Measurements from ENCODE around the gene ZNF654.

The ZNF654 gene

DNA sequence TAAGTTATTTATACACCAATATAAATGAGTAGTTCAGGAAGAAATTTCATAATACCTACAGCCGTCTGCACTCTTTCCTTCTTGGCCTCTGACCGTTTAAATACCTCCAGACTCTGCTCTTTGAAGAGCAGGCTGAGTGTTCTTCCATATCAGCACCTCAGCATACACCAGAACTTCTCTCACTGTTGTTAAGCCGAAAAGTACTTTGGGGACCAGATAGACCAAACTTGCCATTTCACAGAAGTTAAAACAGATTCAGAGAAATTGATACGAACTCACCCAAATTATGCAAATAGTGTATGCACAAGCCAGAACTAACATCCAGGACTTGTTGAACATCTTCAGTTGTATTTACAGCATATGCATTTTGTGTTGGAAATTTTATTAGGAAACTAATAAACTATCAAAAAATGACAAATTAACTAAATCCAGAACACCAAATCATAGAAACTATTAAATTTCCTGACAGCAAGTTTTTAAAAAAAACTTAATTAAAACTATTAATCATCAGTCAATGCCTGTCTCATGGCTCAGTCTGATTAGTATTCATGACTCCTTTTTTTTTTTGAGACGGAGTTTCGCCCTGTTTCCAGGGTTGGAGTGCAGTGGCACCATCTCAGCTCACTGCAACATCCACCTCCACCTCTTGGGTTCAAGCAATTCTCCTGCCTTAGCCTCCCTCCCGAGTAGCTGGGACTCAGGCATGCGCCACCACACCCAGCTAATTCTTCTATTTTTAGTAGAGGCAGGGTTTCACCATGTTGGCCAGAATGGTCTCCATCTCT lies 24.4 kb upstream of the ZNF654 start:
- no peak overlapping the region for H2AK5ac ChIP-seq (ENCODE audit: low read length)
- no peak overlapping the region for H3K4me3 ChIP-seq (ENCODE audit: low read depth, low read length)
- no peak overlapping the region for H2BK12ac ChIP-seq (ENCODE audit: low read length)
- H2AFZ ChIP-seq (ENCODE audit: insufficient read depth, low read length, poor library complexity): no peak overlapping the region
- no peak overlapping the region for H3K27ac ChIP-seq (ENCODE audit: low read depth, low read length)
- H3K4me1 ChIP-seq (ENCODE audit: control insufficient read depth in 1 of 2, insufficient read depth in 2 of 2, low read length in 2 of 2): no peaks in the 10 kb centered on the region
- no peak overlapping the region for H3K4ac ChIP-seq (ENCODE audit: low read depth, low read length)
- WGBS (ENCODE audit: extremely low coverage, insufficient coverage, insufficient read length): no CpG with 5 or more reads among the region's 8 CpGs
- no peak overlapping the region for H3K4me2 ChIP-seq (ENCODE audit: low read length)
- H3K18ac ChIP-seq (ENCODE audit: low read length): no peak overlapping the region
- no peak overlapping the region for H3K23ac ChIP-seq (ENCODE audit: low read length)
- peaks cover 3% of the 10 kb centered on the region for H3K9me3 ChIP-seq (ENCODE audit: insufficient read depth, low read depth, low read length)
- H2BK120ac ChIP-seq (ENCODE audit: insufficient read depth, low read length, poor library complexity): no peak overlapping the region
- H4K91ac ChIP-seq (ENCODE audit: low read depth, low read length): no peak overlapping the region
- H3K36me3 ChIP-seq (ENCODE audit: control insufficient read depth in 1 of 2, insufficient read depth in 2 of 2, low read length in 2 of 2): no peaks in the 10 kb centered on the region
- H3K79me2 ChIP-seq (ENCODE audit: control insufficient read depth, insufficient read depth, low read length, poor library complexity): no peaks in the 10 kb centered on the region
- H4K12ac ChIP-seq (ENCODE audit: low read depth, low read length): no peak overlapping the region
- H3K9ac ChIP-seq (ENCODE audit: low read length): no peak overlapping the region
- no peak overlapping the region for H3K14ac ChIP-seq (ENCODE audit: low read length)
- H3K79me1 ChIP-seq (ENCODE audit: low read length): no peaks in the 10 kb centered on the region
- no peak for DNase-seq
- no peak overlapping the region for H4K8ac ChIP-seq (ENCODE audit: low read depth, low read length)
- no peak overlapping the region for H2BK5ac ChIP-seq (ENCODE audit: low read depth, low read length, poor library complexity)
- no peaks in the 10 kb centered on the region for H3K27me3 ChIP-seq (ENCODE audit: insufficient read depth, low read length)

DNA sequence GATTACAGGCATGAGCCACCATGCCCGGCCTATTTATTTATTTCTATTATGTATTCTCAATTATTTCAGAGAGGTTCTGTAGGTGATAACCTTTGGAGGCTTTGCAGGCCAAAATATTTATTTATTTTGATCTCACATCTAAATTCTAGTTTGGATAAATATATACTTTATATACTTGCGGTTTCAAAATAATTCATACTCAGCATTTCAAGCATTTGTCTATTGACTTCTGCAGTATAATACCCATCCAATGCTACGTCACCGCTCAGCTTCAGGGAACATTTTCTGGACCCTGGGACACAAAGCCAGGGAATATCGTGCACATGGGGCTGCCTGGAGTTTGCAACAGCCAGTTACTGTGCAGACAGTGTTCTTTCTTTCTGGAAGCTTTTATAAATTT lies 22.8 kb upstream of the ZNF654 start:
- no peak overlapping the region for H3K14ac ChIP-seq (ENCODE audit: low read length)
- H2BK120ac ChIP-seq (ENCODE audit: insufficient read depth, low read length, poor library complexity): no peak overlapping the region
- H3K4me2 ChIP-seq (ENCODE audit: low read length): no peak overlapping the region
- no peaks in the 10 kb centered on the region for H3K27me3 ChIP-seq (ENCODE audit: insufficient read depth, low read length)
- no peak overlapping the region for H4K12ac ChIP-seq (ENCODE audit: low read depth, low read length)
- H3K36me3 ChIP-seq (ENCODE audit: control insufficient read depth in 1 of 2, insufficient read depth in 2 of 2, low read length in 2 of 2): no peaks in the 10 kb centered on the region
- no peak overlapping the region for H3K4ac ChIP-seq (ENCODE audit: low read depth, low read length)
- H2AK5ac ChIP-seq (ENCODE audit: low read length): no peak overlapping the region
- no peak overlapping the region for H3K9ac ChIP-seq (ENCODE audit: low read length)
- no peaks in the 10 kb centered on the region for H3K79me2 ChIP-seq (ENCODE audit: control insufficient read depth, insufficient read depth, low read length, poor library complexity)
- H3K9me3 ChIP-seq (ENCODE audit: insufficient read depth, low read depth, low read length): peaks cover 3% of the 10 kb centered on the region
- H4K8ac ChIP-seq (ENCODE audit: low read depth, low read length): no peak overlapping the region
- no peak overlapping the region for H3K27ac ChIP-seq (ENCODE audit: low read depth, low read length)
- no peak overlapping the region for H3K18ac ChIP-seq (ENCODE audit: low read length)
- H4K91ac ChIP-seq (ENCODE audit: low read depth, low read length): no peak overlapping the region
- whole genome bisulfite sequencing (ENCODE audit: extremely low coverage, insufficient coverage, insufficient read length): no CpG with 5 or more reads among the region's 5 CpGs
- no peak for DNase-seq
- no peaks in the 10 kb centered on the region for H3K4me1 ChIP-seq (ENCODE audit: control insufficient read depth in 1 of 2, insufficient read depth in 2 of 2, low read length in 2 of 2)
- H3K79me1 ChIP-seq (ENCODE audit: low read length): no peaks in the 10 kb centered on the region
- no peak overlapping the region for H3K23ac ChIP-seq (ENCODE audit: low read length)
- no peak overlapping the region for H2AFZ ChIP-seq (ENCODE audit: insufficient read depth, low read length, poor library complexity)
- no peak overlapping the region for H3K4me3 ChIP-seq (ENCODE audit: low read depth, low read length)
- H2BK12ac ChIP-seq (ENCODE audit: low read length): no peak overlapping the region
- H2BK5ac ChIP-seq (ENCODE audit: low read depth, low read length, poor library complexity): no peak overlapping the region

DNA sequence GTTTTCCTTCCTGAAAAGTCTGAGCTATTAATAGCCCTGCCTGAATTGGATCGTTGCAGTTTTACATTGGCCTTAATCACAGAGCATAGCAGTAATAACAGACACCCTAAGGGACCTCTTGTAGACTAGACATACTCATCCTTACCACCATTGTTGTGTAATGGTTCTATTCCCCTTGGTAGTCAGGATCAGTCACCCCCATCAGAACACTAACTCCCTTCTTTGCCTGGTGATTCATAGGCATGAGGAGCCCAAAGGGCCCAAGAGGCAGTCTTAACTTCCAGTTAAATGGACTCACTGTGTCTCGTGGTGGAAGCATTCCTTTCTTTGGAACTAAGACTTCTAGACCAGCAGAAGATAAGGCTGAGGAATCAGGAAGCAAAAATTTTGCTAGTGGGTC lies 20.5 kb upstream of the ZNF654 start:
- Histone ChIP-seq H3K18ac (ENCODE audit: low read length) (no peak overlapping the region), H3K9ac (ENCODE audit: low read length) (no peak overlapping the region), H3K27ac (ENCODE audit: low read depth, low read length) (no peak overlapping the region), H3K14ac (ENCODE audit: low read length) (no peak overlapping the region), H3K4me1 (ENCODE audit: control insufficient read depth in 1 of 2, insufficient read depth in 2 of 2, low read length in 2 of 2) (no peaks in the 10 kb centered on the region), H3K79me1 (ENCODE audit: low read length) (no peaks in the 10 kb centered on the region), H4K12ac (ENCODE audit: low read depth, low read length) (no peak overlapping the region), H3K23ac (ENCODE audit: low read length) (no peak overlapping the region), H3K4me3 (ENCODE audit: low read depth, low read length) (no peak overlapping the region), H3K4me2 (ENCODE audit: low read length) (no peak overlapping the region), H3K36me3 (ENCODE audit: control insufficient read depth in 1 of 2, insufficient read depth in 2 of 2, low read length in 2 of 2) (no peaks in the 10 kb centered on the region), H3K4ac (ENCODE audit: low read depth, low read length) (no peak overlapping the region), H2AK5ac (ENCODE audit: low read length) (no peak overlapping the region), H4K91ac (ENCODE audit: low read depth, low read length) (no peak overlapping the region), H4K8ac (ENCODE audit: low read depth, low read length) (no peak overlapping the region), H3K79me2 (ENCODE audit: control insufficient read depth, insufficient read depth, low read length, poor library complexity) (no peaks in the 10 kb centered on the region), H2AFZ (ENCODE audit: insufficient read depth, low read length, poor library complexity) (no peak overlapping the region), H2BK120ac (ENCODE audit: insufficient read depth, low read length, poor library complexity) (no peak overlapping the region), H3K27me3 (ENCODE audit: insufficient read depth, low read length) (no peaks in the 10 kb centered on the region), H3K9me3 (ENCODE audit: insufficient read depth, low read depth, low read length) (peaks cover 3% of the 10 kb centered on the region), H2BK5ac (ENCODE audit: low read depth, low read length, poor library complexity) (no peak overlapping the region), H2BK12ac (ENCODE audit: low read length) (no peak overlapping the region)
- WGBS (ENCODE audit: extremely low coverage, insufficient coverage, insufficient read length): no CpG with 5 or more reads among the region's 2 CpGs
- DNase-seq: peak in 1 of 2 donors; percentile 11

DNA sequence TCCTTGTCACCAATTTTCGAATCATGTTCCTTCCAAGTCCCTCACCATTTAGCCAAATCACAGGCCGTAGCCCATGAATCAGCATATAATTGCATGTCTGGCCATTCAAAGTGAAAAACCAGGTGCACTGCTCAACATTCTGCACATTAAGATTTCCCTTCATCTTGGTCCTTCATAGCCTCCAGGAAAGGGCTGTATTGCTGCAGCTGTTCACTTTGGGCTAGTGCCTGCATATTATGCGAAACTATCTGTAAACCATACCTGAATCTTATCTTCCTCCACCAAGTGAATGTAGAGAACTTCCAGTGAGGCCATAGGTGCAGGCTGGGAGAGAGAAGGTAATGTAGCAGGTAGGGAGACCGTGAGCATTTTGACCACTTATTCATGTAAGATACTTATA lies 18.5 kb upstream of the ZNF654 start:
- no peak overlapping the region for H3K27ac ChIP-seq (ENCODE audit: low read depth, low read length)
- WGBS (ENCODE audit: extremely low coverage, insufficient coverage, insufficient read length): no CpG with 5 or more reads among the region's 4 CpGs
- no peak overlapping the region for H3K4ac ChIP-seq (ENCODE audit: low read depth, low read length)
- H3K18ac ChIP-seq (ENCODE audit: low read length): no peak overlapping the region
- no peaks in the 10 kb centered on the region for H3K27me3 ChIP-seq (ENCODE audit: insufficient read depth, low read length)
- H2BK12ac ChIP-seq (ENCODE audit: low read length): no peak overlapping the region
- no peak overlapping the region for H3K14ac ChIP-seq (ENCODE audit: low read length)
- no peak overlapping the region for H2BK5ac ChIP-seq (ENCODE audit: low read depth, low read length, poor library complexity)
- H2AFZ ChIP-seq (ENCODE audit: insufficient read depth, low read length, poor library complexity): no peak overlapping the region
- H3K79me1 ChIP-seq (ENCODE audit: low read length): no peaks in the 10 kb centered on the region
- no peaks in the 10 kb centered on the region for H3K36me3 ChIP-seq (ENCODE audit: control insufficient read depth in 1 of 2, insufficient read depth in 2 of 2, low read length in 2 of 2)
- no peaks in the 10 kb centered on the region for H3K79me2 ChIP-seq (ENCODE audit: control insufficient read depth, insufficient read depth, low read length, poor library complexity)
- no peak overlapping the region for H3K23ac ChIP-seq (ENCODE audit: low read length)
- no peak overlapping the region for H3K9ac ChIP-seq (ENCODE audit: low read length)
- H4K8ac ChIP-seq (ENCODE audit: low read depth, low read length): no peak overlapping the region
- H3K4me3 ChIP-seq (ENCODE audit: low read depth, low read length): no peak overlapping the region
- no peak overlapping the region for H2AK5ac ChIP-seq (ENCODE audit: low read length)
- peaks cover 3% of the 10 kb centered on the region for H3K9me3 ChIP-seq (ENCODE audit: insufficient read depth, low read depth, low read length)
- DNase-seq: peak in 1 of 2 donors; percentile 57
- H3K4me1 ChIP-seq (ENCODE audit: control insufficient read depth in 1 of 2, insufficient read depth in 2 of 2, low read length in 2 of 2): no peaks in the 10 kb centered on the region
- H4K91ac ChIP-seq (ENCODE audit: low read depth, low read length): no peak overlapping the region
- H3K4me2 ChIP-seq (ENCODE audit: low read length): no peak overlapping the region
- H4K12ac ChIP-seq (ENCODE audit: low read depth, low read length): no peak overlapping the region
- H2BK120ac ChIP-seq (ENCODE audit: insufficient read depth, low read length, poor library complexity): no peak overlapping the region
